K562 (cell line): ENCODE measurements around the gene SLC4A2. TPM values are rescaled to one million over a fixed set of nuclear protein-coding genes. Genes with fewer than 3 reads are reported as not detected.

Source experiments
- ETS1 ChIP-seq: conservative IDR thresholded peaks from 2 replicates; pipeline ENCODE4 v1.6.1; 2011; ENCODE audit warnings: low read depth, mild to moderate bottlenecking, low read length; ENCODE audit not compliant: control insufficient read depth
- HIVEP1 ChIP-seq: fragments of 250-450 bp; sonication (Bioruptor Pico); IDR thresholded peaks from 2 replicates; pipeline ENCODE4 v1.4.0; 2020; ENCODE audit warnings: mild to moderate bottlenecking
- MAX ChIP-seq: sonication (generic); formaldehyde crosslinking; IDR thresholded peaks from 2 replicates; pipeline ENCODE4 v1.9.0; 2022; ENCODE audit warnings: mild to moderate bottlenecking, missing genetic modification reagents
- MXI1 ChIP-seq: IDR thresholded peaks from 2 replicates; pipeline ENCODE4 v1.6.1; 2011; ENCODE audit warnings: low read depth, mild to moderate bottlenecking, improper control_type of control experiment, low read length
- NELFE ChIP-seq: IDR thresholded peaks from 2 replicates; pipeline ENCODE4 v1.6.1; 2011; ENCODE audit warnings: mild to moderate bottlenecking; ENCODE audit not compliant: insufficient read depth, insufficient read length
- NFE2 ChIP-seq: IDR thresholded peaks from 2 replicates; pipeline ENCODE4 v1.6.1; 2014; ENCODE audit warnings: antibody characterized with exemption, low read depth
- NR2F6 ChIP-seq: fragments of 450-650 bp; formaldehyde crosslinking; IDR thresholded peaks from 2 replicates; pipeline ENCODE4 v1.4.0; 2020; ENCODE audit warnings: mild to moderate bottlenecking
- POLR3A ChIP-seq: IDR thresholded peaks from 2 replicates; pipeline ENCODE4 v1.6.1; 2011; ENCODE audit warnings: borderline replicate concordance, mild to moderate bottlenecking, moderate library complexity; ENCODE audit not compliant: insufficient read length, insufficient read depth; ENCODE audit errors: extremely low read depth
- RHOXF2B ChIP-seq: fragments of 250-450 bp; sonication (Bioruptor Pico); conservative IDR thresholded peaks from 2 replicates; pipeline ENCODE4 v1.5.1; 2021
- SMARCA4 ChIP-seq: fragments of 450-650 bp; IDR thresholded peaks from 2 replicates; pipeline ENCODE4 v1.6.1; 2016
- SNRNP70 ChIP-seq: fragments of 200-400 bp; formaldehyde crosslinking; optimal IDR thresholded peaks from 2 replicates; pipeline ENCODE3; 2017; ENCODE audit warnings: low read depth, low read length
- TCF3 ChIP-seq: sonication (generic); formaldehyde crosslinking; IDR thresholded peaks from 2 replicates; pipeline ENCODE4 v1.4.0; 2020; ENCODE audit warnings: mild to moderate bottlenecking, missing genetic modification reagents
- TEAD1 ChIP-seq, 2 experiments: fragments of 450-650 bp in 1 of 2; sonication (generic) in 1 of 2; formaldehyde crosslinking; IDR thresholded peaks; 2 replicates each; pipeline versions ENCODE4 v1.4.0 to v1.8.0; 2020 to 2022; ENCODE audit warnings: mild to moderate bottlenecking in 2 of 2, missing genetic modification reagents in 1 of 2
- TOE1 ChIP-seq, 2 experiments: fragments of 450-650 bp in 1 of 2; sonication (generic) in 1 of 2; formaldehyde crosslinking in 1 of 2; IDR thresholded peaks; 2 replicates each; pipeline versions ENCODE4 v1.7.1 to v1.8.0; 2016 to 2022; ENCODE audit warnings: borderline replicate concordance in 2 of 2, mild to moderate bottlenecking in 2 of 2, antibody characterized with exemption in 1 of 2, inconsistent platforms in 1 of 2, low read depth in 1 of 2, missing genetic modification reagents in 1 of 2, moderate library complexity in 1 of 2
- ZNF589 ChIP-seq: fragments of 200-800 bp; sonication (Bioruptor generic); IDR thresholded peaks from 2 replicates; pipeline ENCODE4 v1.6.1; 2016; ENCODE audit warnings: low read depth, missing genetic modification characterization, missing compliant biosample characterization
- polyA plus RNA-seq, 8 experiments: library from polyadenylated mRNA; depleted of rRNA in 4 of 8; stranded (reverse) in 5 of 8; unstranded in 3 of 8; fragments of >200 nt; fragmentation: Nextera tagmentation in 2 of 8; fragmentation: Illumina TruSeq in 1 of 8; extraction: Ambion mirVana in 2 of 8; extraction: Trizol in 1 of 8; gene quantifications; 2 replicates each; pipeline versions ENCODE4 v1.2.1 to v1.2.3, GENCODE V29; 2011 to 2014; ENCODE audit warnings: inconsistent platforms in 1 of 8, missing spikeins in 1 of 8
- total RNA-seq, 7 experiments: library from RNA; depleted of rRNA in 6 of 7; stranded (reverse); fragments of >200 nt in 6 of 7; fragmentation: Illumina TruSeq in 2 of 7; extraction: Trizol in 2 of 7; gene quantifications; 2 replicates each; pipeline versions ENCODE4 v1.2.1 to v1.2.3, GENCODE V29; 2011 to 2021; ENCODE audit warnings: low replicate concordance in 1 of 7
- TF ChIP-seq, protein P1 (sequence below): fragments of 450-650 bp; IDR thresholded peaks from 2 replicates; pipeline ENCODE4 v1.6.1; 2016; ENCODE audit warnings: antibody characterized with exemption
- TF ChIP-seq, protein P2 (sequence below), 2 experiments: fragments of 450-650 bp; IDR thresholded peaks; 2 replicates each; pipeline ENCODE4 v1.6.1; 2016
- TF ChIP-seq, protein P3 (sequence below): fragments of 250-450 bp; sonication (Bioruptor Pico); IDR thresholded peaks from 2 replicates; pipeline ENCODE4 v1.4.0; 2020; ENCODE audit warnings: mild to moderate bottlenecking
- TF ChIP-seq, protein P4 (sequence below): sonication (generic); formaldehyde crosslinking; IDR thresholded peaks from 2 replicates; pipeline ENCODE4 v1.4.0; 2020; ENCODE audit warnings: mild to moderate bottlenecking, missing genetic modification reagents

Gene SLC4A2
- total and polyA plus RNA-seq, 9 of the 15 experiments (the other 6 are each of a cell fraction or from before 2014, with no cell fraction given), result 11.4 to 375 (median 130) TPM

- TF ChIP-seq NELFE (no peak), MXI1 (0 out of 2 replicates have a peak, but pooled peaks have one; percentile 18), RHOXF2B (CRISPR knock-in tag) (no peak), TOE1 (IDR thresholded peaks at IDR 0.05; ENCODE audit: borderline replicate concordance) (no peak), TOE1 (CRISPR knock-in tag; IDR thresholded peaks at IDR 0.05; ENCODE audit: borderline replicate concordance, low read depth) (no peak), ZNF589 (CRISPR knock-in tag) (no peak), NFE2 (0 out of 2 replicates have a peak, but pooled peaks have one; percentile 20), SMARCA4 (no peak), NR2F6 (CRISPR knock-in tag) (0 out of 2 replicates have a peak, but pooled peaks have one; percentile 81), MAX (CRISPR knock-in tag) (no peak), TEAD1 (CRISPR knock-in tag; IDR thresholded peaks at IDR 0.05) (0 out of 4 replicates have a peak, but pooled peaks of 1 of the 2 experiments have one; percentile 22), POLR3A (no peak), HIVEP1 (CRISPR knock-in tag) (0 out of 2 replicates have a peak, but pooled peaks have one; percentile 28), TCF3 (CRISPR knock-in tag) (no peak; the same call in 1 of the 2 replicates), SNRNP70 (no peak), ETS1 (peak; percentile 15; the same call in 1 of the 2 replicates)
- TF ChIP-seq, protein P1, sequence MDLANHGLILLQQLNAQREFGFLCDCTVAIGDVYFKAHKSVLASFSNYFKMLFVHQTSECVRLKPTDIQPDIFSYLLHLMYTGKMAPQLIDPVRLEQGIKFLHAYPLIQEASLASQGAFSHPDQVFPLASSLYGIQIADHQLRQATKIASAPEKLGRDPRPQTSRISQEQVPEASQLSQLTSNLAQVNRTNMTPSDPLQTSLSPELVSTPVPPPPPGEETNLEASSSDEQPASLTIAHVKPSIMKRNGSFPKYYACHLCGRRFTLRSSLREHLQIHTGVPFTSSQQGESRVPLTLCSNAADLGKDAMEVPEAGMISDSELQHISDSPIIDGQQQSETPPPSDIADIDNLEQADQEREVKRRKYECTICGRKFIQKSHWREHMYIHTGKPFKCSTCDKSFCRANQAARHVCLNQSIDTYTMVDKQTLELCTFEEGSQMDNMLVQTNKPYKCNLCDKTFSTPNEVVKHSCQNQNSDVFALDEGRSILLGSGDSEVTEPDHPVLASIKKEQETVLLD, result no peak
- TF ChIP-seq, protein P2, sequence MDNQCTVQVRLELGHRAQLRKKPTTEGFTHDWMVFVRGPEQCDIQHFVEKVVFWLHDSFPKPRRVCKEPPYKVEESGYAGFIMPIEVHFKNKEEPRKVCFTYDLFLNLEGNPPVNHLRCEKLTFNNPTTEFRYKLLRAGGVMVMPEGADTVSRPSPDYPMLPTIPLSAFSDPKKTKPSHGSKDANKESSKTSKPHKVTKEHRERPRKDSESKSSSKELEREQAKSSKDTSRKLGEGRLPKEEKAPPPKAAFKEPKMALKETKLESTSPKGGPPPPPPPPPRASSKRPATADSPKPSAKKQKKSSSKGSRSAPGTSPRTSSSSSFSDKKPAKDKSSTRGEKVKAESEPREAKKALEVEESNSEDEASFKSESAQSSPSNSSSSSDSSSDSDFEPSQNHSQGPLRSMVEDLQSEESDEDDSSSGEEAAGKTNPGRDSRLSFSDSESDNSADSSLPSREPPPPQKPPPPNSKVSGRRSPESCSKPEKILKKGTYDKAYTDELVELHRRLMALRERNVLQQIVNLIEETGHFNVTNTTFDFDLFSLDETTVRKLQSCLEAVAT (IDR thresholded peaks at IDR 0.05), result peak; percentile 27 to 69; a peak in 3 of 4 replicates
- TF ChIP-seq, protein P3, sequence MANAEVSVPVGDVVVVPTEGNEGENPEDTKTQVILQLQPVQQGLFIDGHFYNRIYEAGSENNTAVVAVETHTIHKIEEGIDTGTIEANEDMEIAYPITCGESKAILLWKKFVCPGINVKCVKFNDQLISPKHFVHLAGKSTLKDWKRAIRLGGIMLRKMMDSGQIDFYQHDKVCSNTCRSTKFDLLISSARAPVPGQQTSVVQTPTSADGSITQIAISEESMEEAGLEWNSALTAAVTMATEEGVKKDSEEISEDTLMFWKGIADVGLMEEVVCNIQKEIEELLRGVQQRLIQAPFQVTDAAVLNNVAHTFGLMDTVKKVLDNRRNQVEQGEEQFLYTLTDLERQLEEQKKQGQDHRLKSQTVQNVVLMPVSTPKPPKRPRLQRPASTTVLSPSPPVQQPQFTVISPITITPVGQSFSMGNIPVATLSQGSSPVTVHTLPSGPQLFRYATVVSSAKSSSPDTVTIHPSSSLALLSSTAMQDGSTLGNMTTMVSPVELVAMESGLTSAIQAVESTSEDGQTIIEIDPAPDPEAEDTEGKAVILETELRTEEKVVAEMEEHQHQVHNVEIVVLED (CRISPR knock-in tag), result peak; percentile 90
- TF ChIP-seq, protein P4, sequence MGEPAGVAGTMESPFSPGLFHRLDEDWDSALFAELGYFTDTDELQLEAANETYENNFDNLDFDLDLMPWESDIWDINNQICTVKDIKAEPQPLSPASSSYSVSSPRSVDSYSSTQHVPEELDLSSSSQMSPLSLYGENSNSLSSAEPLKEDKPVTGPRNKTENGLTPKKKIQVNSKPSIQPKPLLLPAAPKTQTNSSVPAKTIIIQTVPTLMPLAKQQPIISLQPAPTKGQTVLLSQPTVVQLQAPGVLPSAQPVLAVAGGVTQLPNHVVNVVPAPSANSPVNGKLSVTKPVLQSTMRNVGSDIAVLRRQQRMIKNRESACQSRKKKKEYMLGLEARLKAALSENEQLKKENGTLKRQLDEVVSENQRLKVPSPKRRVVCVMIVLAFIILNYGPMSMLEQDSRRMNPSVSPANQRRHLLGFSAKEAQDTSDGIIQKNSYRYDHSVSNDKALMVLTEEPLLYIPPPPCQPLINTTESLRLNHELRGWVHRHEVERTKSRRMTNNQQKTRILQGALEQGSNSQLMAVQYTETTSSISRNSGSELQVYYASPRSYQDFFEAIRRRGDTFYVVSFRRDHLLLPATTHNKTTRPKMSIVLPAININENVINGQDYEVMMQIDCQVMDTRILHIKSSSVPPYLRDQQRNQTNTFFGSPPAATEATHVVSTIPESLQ, result no peak; the same call in 1 of the 2 replicates
Observed at GRCh38 chr7:151080522-151081169, 21.3 kb downstream of the SLC4A2 start, which contains the start of gene FASTK (continued).
